ENCODE results near the gene OXSR1.
"Not testable (repeated sequence)": the region's sequence is repeated elsewhere in the genome, so short reads cannot be mapped to it uniquely, and the experiment has no call there.

Gene OXSR1

DNA sequence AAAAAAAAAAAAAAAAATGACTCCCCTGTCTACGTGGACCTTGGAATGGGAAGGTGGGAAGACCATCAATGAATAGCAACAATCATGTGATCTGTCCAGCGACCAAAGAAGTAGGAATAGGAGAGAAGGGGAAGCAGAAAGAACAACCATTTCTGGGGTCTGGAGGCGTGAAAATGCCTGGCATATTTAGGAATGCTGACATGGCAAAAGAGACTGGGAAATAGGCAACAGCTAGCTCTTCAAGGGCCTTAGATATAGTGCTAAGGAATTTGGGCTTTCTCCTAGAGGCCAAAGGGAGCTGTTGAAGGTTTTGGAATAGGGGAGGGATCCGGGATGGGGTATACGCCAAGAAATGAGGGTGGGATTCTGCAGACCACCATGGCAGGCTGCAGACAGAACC, 106.2 kb downstream of the OXSR1 start:
- DNase-seq (ENCODE audit: low spot score): no peak

DNA sequence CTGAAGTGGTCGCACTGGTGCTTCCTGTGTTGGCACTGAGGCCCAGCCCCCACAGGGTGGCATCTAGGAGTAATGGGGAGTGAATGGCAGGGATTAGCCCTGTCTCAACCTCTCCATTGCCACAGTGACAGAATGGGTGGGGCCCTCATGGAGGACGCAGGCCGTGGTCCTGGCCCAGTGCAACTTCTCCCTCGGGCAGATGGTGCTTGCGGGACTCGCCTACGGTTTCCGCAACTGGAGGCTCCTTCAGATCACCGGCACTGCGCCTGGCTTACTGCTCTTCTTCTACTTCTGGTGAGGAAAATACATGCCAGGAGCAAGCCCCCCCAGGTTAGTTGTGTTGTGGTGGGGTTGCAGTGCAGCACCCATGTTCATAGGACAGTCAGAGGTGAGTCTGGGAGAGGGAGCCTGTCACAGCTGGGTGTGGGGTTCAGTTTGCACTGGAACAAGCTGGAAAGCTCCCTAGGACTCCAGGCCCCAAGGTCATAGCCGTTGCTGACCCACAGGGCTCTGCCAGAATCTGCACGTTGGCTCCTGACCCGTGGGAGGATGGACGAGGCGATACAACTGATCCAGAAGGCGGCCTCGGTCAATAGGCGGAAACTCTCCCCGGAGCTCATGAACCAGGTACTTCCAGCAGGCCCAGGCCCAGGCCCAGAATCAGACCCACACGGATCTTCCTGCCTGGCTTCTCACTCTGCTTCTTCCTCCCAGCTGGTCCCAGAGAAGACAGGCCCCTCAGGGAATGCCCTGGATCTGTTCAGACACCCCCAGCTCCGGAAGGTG, 109.7 kb downstream of the OXSR1 start:
- DNase-seq (ENCODE audit: low spot score): no peak

DNA sequence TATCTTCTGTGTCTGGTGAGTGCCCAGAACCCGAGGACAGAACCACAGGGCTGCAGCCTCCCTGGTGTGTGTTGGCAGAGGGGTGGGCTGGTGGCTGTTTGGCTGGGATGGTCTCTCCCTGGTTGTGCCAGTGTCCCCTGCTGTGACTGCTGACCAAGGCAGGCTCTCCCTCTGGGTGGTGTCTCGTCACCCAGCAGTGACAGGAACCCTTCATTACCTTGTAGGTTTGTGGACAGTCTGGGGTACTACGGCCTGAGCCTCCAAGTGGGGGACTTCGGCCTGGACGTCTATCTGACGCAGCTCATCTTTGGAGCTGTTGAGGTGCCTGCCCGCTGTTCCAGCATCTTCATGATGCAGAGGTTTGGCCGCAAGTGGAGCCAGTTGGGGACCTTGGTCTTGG, 110.3 kb downstream of the OXSR1 start:
- no peak for DNase-seq (ENCODE audit: low spot score)

DNA sequence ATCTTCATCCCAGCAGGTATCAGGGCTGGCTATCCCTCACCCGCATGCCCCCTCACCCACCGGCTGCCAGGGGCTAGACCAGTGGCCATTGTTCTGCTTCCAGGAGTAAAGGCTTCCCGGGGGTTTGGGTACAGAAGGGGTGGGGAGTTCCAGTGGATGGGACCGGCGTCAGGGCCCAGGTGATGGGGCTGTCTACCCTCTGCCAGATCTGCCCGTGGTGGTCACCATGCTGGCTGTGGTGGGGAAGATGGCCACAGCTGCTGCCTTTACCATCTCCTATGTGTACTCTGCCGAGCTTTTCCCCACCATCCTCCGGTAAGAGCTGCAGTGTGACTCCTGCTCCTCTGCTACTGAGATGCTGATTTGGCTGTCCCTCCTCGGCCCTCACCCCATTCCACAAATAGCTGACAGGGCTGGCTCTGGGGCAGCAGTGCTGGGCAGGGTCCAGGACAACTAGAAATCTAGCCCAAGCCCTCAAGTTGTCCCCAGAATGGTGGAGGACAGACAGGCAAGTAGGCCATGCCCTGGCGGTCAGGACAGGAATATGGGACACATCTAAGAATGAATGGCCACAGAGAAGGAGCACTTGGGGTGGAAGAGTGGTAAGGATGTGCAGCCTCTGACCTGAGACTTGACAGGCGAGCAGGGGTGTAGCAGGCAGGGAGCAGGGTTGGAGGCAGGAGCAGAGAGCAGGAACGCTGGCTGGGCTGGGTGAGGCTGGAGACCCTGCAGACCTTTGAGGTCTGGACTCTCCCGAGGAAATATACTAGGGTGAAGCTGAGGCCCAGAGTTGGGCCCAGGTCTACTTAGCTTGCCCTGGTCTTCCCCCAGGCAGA, 111.0 kb downstream of the OXSR1 start:
- DNase-seq (ENCODE audit: low spot score): no peak

DNA sequence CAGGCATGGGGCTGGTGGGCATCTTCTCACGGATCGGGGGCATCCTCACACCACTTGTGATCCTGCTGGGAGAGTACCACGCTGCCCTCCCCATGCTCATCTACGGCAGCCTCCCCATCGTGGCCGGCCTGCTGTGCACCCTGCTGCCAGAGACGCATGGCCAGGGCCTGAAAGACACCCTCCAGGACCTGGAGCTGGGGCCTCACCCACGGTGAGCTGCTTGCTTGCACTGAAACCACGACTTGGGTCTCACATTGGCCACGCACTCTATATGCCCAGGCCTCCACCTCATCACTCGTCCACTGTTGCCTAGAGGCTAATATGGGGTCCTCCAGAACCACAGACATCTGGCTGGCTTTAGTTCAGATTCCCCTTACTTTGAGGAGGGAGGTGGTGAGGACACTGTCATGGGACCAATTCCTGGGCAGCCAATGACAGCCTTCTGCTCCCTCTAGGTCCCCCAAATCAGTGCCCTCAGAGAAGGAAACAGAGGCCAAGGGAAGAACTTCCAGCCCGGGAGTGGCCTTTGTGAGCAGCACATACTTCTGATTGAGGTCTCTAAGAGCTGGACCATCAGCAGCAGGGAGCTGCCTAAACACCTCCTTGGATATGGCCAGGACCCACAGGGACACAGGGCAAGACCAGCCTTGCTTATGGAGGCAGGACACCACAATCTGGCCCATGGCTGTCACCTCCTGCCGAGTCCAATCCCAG, 111.7 kb downstream of the OXSR1 start:
- DNase-seq (ENCODE audit: low spot score): no peak

DNA sequence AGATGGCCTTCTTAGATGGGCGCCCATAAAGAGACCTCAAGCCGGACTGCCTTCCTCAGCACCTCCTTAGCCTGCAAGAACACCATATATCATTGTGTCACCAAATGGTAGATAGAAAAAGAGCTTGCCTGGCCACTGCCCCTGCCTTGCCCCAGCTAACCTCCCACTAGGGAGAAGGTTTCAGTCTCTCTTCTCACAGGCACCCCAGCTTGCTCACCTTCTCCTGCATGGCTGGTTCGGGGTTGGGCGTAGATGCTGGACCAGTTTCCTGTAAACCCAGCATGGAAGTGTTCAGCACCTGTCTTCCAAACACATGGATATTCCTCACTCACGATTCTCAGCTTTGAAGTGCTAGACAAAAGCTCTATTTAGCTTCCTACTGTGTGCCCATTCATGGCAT, 113.5 kb downstream of the OXSR1 start:
- DNase-seq (ENCODE audit: low spot score): no peak

DNA sequence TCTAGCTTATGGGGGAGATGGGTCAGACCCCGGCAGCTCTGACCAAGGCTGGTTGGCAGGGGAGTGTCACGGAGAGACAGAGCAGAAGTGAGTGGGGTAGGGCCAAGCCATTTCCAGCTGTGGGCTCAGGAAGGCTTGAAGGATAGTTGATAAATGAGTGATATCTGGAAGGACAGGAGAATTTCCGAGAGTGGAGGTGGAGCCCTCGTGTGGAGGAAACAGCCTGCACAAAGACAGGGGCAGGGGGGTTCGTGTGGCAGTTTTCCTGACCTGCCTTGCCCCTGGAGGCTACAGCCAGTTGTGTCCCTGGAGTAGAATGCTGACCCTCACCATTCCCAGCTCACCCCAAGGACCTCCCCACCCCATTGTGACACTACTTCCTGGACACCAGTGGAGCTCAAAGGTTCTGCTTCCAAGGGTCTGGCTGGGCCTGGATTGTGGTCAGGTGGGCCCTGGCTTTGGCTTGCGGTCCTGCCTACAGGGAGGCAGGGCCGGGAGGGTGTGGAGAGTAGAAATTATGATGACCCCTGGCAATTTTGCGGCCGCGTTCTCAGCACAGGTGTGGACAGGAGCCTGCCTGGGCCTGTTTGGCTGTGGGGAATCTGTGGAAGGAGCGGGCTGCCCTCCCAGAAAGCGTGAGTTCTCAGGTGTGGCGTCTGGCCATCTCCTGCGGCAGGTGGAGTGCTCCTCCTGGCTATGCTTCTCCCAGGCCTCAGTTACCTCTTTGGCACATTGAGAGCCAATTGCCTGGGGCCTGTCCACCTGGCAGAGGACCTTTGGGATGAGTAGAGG, 116.8 kb downstream of the OXSR1 start, which contains the start of gene SLC22A14:
TSS of gene SLC22A14 (plus strand) at position 400 of the 792 bp plus-strand sequence. CDS start 23,733 bp downstream, outside the sequence.
- no peak for DNase-seq (ENCODE audit: low spot score)

DNA sequence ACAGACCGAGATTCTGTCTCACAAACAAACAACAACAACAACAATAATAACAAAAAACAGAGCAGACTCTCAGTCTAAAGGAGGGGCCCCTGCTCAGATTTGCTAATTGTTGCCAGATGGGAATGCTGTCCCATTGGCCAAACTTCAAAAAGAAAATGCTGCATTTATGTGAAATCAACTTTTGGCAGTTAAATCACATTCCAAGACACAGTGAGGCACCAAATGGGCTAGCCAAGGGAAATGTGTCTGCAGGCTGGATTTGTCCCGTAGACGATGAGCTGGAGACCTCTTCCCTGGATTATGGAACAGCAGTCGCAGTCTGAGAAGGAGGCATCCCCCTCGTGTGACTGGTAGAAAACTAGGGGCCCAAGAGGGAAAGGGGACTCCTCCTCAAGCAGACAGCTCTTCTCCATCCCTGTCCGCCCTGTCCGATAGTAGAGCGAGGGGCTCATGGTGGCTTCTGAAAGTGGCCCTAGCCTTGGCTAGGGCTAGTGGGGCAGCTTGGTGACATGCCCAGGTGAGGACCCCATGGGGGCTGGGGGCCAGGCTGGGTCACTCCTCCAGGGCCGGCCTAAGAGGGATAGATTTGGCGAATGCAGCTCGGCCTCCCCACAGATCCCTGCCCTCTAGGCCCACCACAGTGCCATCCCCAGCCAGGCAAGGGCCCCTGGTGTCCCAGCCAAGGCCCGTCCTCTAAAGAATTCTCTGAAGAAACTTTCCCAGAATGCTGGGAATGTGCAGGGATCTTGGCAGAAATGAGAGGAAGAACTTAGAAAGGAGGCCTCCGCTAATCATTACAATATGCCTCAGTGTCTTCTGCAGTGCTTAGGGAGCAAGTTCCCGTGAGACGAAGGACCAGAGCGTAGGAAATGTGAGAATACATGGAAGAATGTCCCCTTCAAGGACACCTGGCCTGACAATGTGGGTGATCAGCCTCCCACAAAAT, 118.7 kb downstream of the OXSR1 start:
- no peak for DNase-seq (ENCODE audit: low spot score)

DNA sequence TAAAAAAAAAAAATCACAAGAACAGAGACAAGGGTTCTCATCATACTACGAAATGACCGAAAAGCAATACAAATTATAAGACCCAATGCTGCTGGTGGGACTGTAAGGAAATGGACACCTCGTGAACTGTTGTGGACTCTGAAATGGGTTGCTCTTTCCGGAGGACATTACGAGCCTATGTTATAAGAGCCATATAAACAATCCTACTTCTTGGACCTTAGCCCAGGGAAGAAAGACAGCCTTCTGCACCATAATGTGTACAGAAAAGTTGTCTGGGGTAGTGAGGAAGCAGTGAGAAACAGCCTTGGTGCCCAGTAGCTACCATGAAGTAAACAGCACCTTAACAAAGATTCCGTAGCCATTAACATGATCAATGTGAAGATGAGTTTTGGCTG, 119.4 kb downstream of the OXSR1 start:
- DNase-seq (ENCODE audit: low spot score): no peak

DNA sequence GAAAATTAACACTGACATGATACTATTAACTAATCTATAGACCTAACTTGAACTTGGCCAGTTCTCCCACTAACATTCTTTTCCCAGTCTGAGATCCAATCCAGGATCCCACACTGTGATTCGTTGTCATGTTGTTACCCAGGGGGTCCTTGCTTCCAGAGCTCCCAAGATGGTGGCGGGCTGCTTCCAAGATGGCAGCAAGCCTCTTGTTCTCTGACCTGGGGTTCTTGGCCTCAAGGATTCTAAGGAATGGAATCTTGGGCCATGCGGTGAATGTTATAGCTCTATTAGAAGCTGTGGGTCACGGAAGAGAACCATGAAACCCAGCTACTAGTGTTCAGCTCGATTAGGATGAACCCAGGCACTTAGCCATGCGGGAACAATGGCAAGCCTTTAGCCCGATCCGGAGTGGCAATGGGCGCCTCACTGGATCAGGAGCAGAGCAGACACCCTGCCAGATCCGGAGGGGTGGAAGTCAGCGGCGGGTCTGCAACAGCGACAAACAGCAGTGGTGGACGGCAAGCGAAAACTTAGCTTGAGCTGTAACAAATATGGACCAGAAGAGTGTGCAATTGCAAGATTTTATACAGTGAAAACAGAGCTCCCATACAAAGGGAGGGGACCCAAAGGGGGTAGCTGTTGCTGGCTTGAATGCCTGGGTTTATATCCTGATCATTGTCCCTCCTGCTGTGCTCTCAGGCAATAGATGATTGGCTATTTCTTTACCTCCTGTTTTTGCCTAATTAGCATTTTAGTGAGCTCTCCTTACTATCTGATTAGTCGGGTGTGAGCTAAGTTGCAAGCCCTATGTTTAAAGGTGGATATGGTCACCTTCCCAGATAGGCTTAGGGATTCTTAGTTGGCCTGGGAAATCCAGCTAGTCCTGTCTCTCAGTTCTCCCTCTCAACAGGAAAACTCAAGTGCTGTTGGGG, 124.2 kb downstream of the OXSR1 start:
- not testable (repeated sequence) for DNase-seq (ENCODE audit: low spot score)

DNA sequence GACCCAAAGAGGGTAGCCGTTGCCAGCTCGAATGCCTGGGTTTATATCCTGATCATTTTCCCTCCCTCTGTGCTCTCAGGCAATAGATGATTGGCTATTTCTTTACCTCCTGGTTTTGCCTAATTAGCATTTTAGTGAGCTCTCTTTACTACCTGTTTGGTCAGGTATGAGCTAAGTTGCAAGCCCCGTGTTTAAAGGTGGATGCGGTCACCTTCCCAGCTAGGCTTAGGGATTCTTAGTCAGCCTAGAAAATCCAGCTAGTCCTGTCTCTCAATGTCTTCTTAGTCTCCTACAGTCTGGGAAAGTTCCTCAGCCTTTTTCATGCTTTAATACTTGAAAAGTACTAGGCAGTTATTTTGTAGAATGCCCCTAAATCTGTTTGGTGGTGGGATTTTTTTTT, 131.7 kb downstream of the OXSR1 start:
- DNase-seq (ENCODE audit: low spot score): not testable (repeated sequence)

DNA sequence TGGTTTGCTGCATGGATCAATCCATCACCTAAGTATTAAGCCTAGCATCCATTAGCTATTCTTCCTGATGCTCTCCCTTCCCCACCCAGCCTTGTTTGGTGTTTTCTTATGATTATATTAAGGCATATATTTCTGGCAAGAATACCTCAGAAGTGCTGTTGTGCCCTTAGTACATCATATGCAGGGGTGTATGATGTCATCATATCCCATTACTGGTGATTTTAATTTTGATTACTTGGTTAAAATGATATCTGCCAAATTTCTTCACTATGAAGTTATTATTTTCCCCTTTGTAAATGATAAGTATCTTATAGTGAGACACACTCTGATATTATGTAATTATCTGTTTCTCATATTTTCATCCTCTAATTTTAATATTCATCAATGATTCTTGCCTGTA, 132.2 kb downstream of the OXSR1 start:
- no peak for DNase-seq (ENCODE audit: low spot score)

DNA sequence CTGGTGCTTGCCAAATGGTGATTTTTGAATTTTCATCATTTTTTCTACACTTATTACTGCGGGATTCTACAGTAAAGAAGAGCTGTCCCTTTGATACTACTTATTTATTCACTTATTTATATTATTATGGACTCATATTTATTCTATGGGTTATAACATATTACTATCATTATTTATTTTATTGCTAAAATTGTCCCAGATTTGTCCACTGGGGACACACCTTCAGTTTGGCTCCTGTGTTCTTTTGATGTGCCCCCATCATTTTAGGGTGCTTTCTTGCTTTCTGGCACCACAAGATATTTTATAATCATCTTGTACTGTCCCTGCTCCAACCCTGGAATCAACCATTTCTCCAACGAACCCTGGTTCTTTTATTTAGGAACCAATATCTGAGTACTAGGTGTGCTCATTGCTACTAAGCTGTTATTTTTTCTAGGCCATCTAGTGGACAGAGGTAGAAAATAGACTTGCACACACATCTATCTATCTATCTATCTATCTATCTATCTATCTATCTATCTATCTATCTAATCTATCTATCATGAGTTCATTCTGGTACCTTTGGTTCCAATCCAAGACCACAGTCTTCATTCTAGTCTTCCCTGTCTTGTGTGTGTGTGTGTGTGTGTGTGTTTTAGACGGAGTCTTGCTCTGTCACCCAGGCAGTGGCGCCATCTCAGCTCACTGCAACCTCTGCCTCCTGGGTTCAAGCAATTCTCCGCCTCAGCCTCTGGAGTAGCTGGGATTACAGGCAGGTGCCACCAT, 132.8 kb downstream of the OXSR1 start:
- DNase-seq (ENCODE audit: low spot score): no peak

Measured in hematopoietic multipotent progenitor cell treated with erythropoietin and hydrocortisone succinate and interleukin-3 and kit ligand, for 15 days (in vitro differentiated cells).